ENCODE data around the gene TLE4.

DNA sequence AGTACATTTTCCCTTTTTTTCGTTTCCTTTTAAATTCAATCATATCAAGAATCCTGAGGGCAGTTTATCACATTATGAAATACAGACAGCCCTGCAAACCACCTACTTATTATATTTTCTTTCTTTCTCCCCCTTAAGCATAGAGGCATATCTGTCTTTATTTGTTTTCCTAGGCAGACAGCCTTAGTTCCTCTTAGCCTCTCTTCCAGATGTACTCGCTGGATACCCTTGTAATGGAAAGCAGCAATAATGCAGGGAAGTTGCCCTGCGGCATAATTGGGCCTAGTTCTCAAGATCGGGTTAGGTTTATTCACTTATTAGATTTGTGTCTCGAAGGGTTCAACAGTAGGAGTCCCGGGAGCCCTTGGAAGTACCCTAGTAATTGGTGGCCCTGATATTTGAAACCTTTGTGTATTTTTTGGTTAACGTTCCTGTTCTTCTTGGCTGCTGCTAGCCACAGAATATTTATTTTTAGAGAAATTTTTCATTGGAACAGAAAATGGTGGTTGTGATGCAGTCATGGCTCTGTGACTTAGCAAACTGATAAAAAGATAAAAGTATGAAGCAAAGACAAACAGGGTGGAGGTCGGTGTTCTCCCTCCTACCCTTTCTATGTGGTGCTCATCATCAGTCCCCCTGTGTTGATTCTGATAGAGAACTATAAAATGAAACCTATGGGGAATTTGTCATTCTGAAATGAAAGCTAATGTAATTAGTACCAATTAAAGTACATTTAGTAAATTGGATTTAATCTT, 6.4 kb downstream of the TLE4 start:
- TF ChIP-seq CTCF (IDR thresholded peaks at IDR 0.05; ENCODE audit: low read length) (no peak), EZH2phosphoT487 (IDR thresholded peaks at IDR 0.05; ENCODE audit: low read length) (no peak)
